GM12865 (cell line): ENCODE data around the gene CPNE9.

Source experiments
- DNase-seq: peaks from one replicate; pipeline ENCODE4 v3.0.0; 2010; ENCODE audit warnings: low read depth
- H3K4me3 ChIP-seq: 2 replicates; pipeline ENCODE4 v1.5.1; 2011; ENCODE audit warnings: mild to moderate bottlenecking, low read depth, low read length, control low read depth
- TF ChIP-seq, protein P1 (sequence below): IDR thresholded peaks from 2 replicates; pipeline ENCODE4 v1.5.1; 2011; ENCODE audit warnings: low read length, control low read depth, low read depth, inconsistent platforms; ENCODE audit not compliant: insufficient read depth; ENCODE audit errors: missing control alignments

The CPNE9 gene

DNA sequence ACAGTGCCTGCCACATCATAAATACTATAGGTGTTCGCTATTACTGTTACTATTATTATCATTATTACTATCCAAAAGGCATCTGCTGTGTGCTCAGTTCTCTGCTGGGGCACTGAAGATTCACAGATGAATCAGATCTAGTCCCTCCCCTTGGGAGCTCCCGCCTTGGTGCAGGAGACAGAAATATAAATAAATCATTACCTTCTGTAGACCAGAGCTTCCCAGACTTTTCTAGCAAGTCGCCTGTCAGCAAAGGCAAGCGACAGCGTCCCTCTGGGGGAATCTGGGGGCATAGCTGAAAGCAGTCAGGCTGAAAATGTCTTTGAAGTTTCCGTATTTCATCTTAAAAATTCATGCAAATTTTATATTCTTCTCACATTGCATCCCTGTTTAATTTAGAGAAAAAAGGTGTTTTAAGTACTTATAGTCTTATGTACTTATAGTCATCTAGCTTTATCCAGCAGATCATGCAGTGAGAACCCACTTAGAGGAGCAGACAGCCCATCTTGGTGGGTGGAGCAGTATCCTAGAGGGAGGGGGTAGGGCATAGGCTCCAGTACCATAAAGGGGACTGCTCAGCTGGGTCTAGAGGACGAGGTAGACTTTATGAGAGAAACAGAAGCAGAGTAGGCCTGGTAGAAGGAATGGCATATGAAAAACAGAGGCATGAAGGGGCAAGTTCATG is 17.5 kb downstream of the CPNE9 start:
- TF ChIP-seq, protein P1, sequence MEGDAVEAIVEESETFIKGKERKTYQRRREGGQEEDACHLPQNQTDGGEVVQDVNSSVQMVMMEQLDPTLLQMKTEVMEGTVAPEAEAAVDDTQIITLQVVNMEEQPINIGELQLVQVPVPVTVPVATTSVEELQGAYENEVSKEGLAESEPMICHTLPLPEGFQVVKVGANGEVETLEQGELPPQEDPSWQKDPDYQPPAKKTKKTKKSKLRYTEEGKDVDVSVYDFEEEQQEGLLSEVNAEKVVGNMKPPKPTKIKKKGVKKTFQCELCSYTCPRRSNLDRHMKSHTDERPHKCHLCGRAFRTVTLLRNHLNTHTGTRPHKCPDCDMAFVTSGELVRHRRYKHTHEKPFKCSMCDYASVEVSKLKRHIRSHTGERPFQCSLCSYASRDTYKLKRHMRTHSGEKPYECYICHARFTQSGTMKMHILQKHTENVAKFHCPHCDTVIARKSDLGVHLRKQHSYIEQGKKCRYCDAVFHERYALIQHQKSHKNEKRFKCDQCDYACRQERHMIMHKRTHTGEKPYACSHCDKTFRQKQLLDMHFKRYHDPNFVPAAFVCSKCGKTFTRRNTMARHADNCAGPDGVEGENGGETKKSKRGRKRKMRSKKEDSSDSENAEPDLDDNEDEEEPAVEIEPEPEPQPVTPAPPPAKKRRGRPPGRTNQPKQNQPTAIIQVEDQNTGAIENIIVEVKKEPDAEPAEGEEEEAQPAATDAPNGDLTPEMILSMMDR, result no peak
- no peak for DNase-seq
- H3K4me3 ChIP-seq, result no peak overlapping the region

DNA sequence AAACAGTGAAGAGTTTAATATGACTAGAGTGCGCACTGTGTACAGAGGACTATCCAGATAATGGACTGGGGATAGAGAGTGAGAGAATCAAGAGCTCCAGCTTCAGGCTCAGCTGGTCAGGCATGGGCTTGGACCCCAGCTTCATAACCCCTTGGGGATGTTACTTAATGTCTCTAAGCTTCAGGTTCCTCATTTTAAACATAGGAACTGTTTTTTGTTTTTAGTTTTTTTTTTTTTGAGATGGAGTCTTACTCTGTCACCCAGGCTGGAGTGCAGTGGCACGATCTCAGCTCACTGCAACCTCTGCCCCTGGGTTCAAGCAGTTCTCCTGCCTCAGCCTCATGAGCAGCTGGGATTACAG is 18.0 kb downstream of the CPNE9 start:
- DNase-seq, result no peak

GRCh38 chr3:9725775-9726515 is 22.3 kb downstream of the CPNE9 start:
- TF ChIP-seq, protein P1, result no peak
- no peak for DNase-seq
- no peak overlapping the region for H3K4me3 ChIP-seq

More for the DNA sequence above, 18.0 kb downstream of the CPNE9 start:
- TF ChIP-seq, protein P1, result no peak
- H3K4me3 ChIP-seq, result no peak overlapping the region

GRCh38 chr3:9727041-9727595 is 23.5 kb downstream of the CPNE9 start:
- TF ChIP-seq, protein P1, result peak; percentile 68
- H3K4me3 ChIP-seq, result no peak overlapping the region
- peak; percentile 60 for DNase-seq

DNA sequence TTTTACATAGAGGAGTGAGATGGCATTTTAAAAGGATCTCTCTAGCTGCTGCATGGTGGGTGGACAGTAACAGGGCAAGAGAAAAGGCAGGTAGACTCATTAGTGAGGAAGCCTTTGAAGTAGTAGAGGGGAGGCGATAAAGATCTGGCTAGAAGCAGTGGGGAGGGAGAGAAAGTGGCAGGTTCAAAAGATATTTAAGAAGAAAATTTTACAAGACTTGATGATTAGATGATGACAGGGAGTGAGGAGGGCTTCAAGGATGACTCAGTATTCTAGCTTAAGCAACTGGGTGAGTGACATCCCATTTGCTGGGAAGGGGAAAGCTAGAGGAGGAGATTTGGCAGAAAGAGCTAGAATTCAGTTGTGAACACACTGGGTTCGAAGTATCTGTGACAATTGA is 24.1 kb downstream of the CPNE9 start:
- no peak for DNase-seq
- no peak overlapping the region for H3K4me3 ChIP-seq
- TF ChIP-seq, protein P1, result no peak

DNA sequence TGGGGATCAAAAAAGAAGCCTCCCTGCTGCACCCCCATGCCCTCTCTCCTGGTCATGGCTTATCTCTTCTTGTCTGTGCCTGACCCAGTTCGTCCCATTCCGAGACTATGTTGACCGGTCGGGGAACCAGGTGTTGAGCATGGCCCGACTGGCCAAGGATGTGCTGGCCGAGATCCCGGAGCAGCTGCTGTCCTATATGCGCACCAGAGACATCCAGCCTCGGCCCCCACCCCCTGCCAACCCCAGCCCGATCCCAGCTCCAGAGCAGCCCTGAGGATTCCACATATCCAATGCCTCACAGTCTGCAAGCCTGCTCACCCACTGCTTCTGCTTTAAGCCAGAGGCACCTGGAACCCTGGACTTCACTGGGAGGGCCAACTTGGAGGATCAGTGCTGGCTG is 25.8 kb downstream of the CPNE9 start:
- DNase-seq, result no peak
- H3K4me3 ChIP-seq, result no peak overlapping the region
- TF ChIP-seq, protein P1, result no peak
